Right ventricle myocardium superior (tissue), 1 donor: ENCODE measurements around the gene ZNRF2. TPM values are rescaled to one million over a fixed set of nuclear protein-coding genes. Genes with fewer than 3 reads are reported as not detected.

Experiments
- microRNA-seq: library from miRNA; unstranded; fragments of <30 nt; microRNA quantifications from one replicate; pipeline ENCODE4 v1.2.0, GENCODE V29; 2020
- total RNA-seq: library from RNA; stranded (reverse); fragmentation: NEBNext Ultra II Directional; extraction: Animal tissue kit (Norgen Biotek cat#: 25700); gene quantifications from one replicate; pipeline ENCODE4 v1.2.1, GENCODE V29; 2021
- donor health status: DM: no; HTN: yes; CAD: no; lungs with severe emphysema.

ZNRF2 gene
- total RNA-seq, 1 donor from 2014 or later = 7.2 TPM

Small RNA genes lying within 50 kb of the gene (microRNA-seq; reads per million reads assigned to microRNA genes)
- gene MIR550A1 (not detected), gene MIR550B1 (not detected)

Other genes with a start within 250 kb of the ZNRF2 start
- 17.7 TPM for gene MTURN, start 149.6 kb upstream of the ZNRF2 start, total RNA-seq
- 7.6 TPM for gene NOD1, start 194.2 kb downstream of the ZNRF2 start, total RNA-seq
- gene GGCT, start 220.2 kb downstream of the ZNRF2 start, total RNA-seq = 17.4 TPM